IPS DF 6.9 (cell line): ENCODE measurements around the gene SAP30L.
A peak's percentile ranks its signal among the peaks of the same experiment; 100 is the strongest.

Experiments
- DNase-seq: peaks from one replicate; pipeline ENCODE4 v3.0.0-alpha.2; 2013; ENCODE audit warnings: low read depth, low spot score
- H3K27ac ChIP-seq: one replicate; pipeline ENCODE4 v1.5.1; 2013; ENCODE audit warnings: low read length, control low read depth
- H3K27me3 ChIP-seq: 2 replicates; pipeline ENCODE4 v1.6.1; 2013; ENCODE audit warnings: mild to moderate bottlenecking, low read length; ENCODE audit not compliant: control insufficient read depth, insufficient read depth
- H3K36me3 ChIP-seq: 2 replicates; pipeline ENCODE4 v1.6.1; 2013; ENCODE audit warnings: low read length; ENCODE audit not compliant: control insufficient read depth, insufficient read depth
- H3K4me1 ChIP-seq: 2 replicates; pipeline ENCODE4 v1.6.1; 2013; ENCODE audit warnings: low read length; ENCODE audit not compliant: control insufficient read depth, insufficient read depth
- H3K4me3 ChIP-seq: 2 replicates; pipeline ENCODE4 v1.5.1; 2013; ENCODE audit warnings: mild to moderate bottlenecking, low read length
- H3K9me3 ChIP-seq: 2 replicates; pipeline ENCODE4 v1.6.1; 2013; ENCODE audit warnings: low read length, inconsistent platforms; ENCODE audit not compliant: control insufficient read depth, insufficient read depth
- WGBS: extraction: QIAGEN DNeasy Blood & Tissue Kit; methylation state at CpG from one replicate; pipeline ENCODE4 v1.1.7; 2013; ENCODE audit warnings: mixed read lengths, missing lambda C conversion rate; ENCODE audit not compliant: insufficient read length, insufficient coverage; 5-methylcytosine and 5-hydroxymethylcytosine counted together

SAP30L gene

DNA sequence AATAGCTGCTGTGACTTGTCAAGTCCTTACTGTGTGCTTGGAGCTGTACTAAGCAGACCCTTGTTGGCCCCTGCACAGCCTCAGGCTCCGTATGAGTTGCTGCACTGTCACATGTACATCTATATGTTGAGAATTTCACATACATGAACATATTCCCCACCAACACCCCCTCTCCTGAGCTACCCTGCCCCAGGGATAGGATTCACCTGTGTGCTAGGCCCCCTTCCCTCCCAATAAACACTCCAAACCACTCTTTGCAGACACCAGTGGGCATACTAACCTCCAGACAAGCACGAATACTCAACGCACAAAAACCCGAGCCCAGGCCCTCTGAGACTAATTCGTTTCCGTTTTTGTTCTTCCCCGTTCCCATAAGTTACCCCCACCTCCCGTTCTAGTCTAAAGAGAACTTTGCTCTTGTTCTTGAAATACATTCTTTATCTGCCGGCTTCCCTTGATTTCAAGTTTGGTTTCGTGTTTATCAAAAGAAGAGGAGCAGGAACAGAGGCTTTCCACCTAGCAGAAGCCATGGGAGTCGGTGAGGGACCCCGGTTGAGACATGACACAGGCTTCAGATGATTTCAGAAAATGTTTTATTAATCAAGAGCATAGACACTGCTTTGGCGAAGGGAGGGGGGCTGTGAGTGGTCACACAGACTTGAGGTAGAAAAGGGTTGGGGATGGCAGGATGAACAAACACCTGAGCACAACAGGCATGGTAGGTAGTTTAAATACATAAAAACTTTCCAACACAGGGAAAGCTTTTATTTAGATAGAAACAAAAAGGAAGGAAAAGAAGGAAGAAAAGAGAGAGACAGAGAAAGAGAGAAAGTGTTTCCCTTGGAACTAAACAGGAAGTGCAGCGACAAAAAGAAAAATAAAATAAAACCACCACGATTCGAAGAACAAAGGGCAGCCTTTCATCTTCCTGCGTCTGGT, 28.9 kb downstream of the SAP30L start:
- DNase-seq: no peak
- no CpG with 5 or more reads among the region's 17 CpGs for WGBS

DNA sequence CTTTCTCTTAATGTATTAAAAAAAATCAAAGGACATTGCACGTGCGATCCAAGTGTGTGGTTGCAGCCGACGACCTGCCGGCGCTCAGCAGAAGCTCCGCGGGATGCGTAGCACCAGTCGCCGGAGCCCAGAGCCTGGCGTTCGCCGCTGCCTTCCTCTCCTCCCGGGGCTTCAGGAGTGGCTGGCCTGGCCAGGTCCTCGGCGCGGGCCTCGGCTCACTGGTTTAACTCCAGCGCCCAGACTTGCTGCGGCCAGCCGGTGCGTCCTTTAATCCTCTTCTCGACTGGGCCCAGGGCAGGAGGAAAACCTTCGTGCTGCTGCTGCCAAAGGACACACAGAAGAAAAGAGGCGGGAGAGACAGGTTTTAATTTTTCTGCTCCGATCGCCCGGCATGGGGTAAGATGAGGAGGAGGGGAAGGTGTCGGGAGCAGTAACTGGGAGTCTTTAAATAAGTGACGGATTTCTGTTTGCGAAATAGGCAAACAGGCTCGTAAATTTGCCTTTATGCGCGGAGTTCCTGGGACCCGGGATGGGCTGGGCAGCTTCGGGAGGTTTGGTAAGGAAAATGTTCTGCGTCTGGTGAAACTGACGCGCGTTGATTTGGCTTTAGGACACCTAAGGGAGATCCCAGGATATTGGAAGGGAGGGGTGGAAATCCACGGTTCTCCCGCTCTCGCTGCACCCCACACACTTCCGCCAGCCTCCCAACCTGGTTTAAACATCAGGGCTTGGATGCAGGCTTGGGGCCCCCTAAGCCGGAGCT, 30.0 kb downstream of the SAP30L start:
- Histone ChIP-seq H3K9me3 (no peaks in the 10 kb centered on the region), H3K4me3 (no peak overlapping the region; the same call in 1 of the 2 replicates), H3K36me3 (no peaks in the 10 kb centered on the region), H3K4me1 (peaks cover 13% of the 10 kb centered on the region), H3K27me3 (peaks cover 92% of the 10 kb centered on the region), H3K27ac (no peak overlapping the region)
- no peak for DNase-seq
- WGBS: no CpG with 5 or more reads among the region's 46 CpGs

More for the DNA sequence above, 28.9 kb downstream of the SAP30L start:
- H3K9me3 ChIP-seq: no peaks in the 10 kb centered on the region
- no peaks in the 10 kb centered on the region for H3K36me3 ChIP-seq
- H3K27ac ChIP-seq: no peak overlapping the region
- no peak overlapping the region for H3K4me3 ChIP-seq
- peaks cover 89% of the 10 kb centered on the region for H3K27me3 ChIP-seq
- H3K4me1 ChIP-seq: peaks cover 13% of the 10 kb centered on the region

DNA sequence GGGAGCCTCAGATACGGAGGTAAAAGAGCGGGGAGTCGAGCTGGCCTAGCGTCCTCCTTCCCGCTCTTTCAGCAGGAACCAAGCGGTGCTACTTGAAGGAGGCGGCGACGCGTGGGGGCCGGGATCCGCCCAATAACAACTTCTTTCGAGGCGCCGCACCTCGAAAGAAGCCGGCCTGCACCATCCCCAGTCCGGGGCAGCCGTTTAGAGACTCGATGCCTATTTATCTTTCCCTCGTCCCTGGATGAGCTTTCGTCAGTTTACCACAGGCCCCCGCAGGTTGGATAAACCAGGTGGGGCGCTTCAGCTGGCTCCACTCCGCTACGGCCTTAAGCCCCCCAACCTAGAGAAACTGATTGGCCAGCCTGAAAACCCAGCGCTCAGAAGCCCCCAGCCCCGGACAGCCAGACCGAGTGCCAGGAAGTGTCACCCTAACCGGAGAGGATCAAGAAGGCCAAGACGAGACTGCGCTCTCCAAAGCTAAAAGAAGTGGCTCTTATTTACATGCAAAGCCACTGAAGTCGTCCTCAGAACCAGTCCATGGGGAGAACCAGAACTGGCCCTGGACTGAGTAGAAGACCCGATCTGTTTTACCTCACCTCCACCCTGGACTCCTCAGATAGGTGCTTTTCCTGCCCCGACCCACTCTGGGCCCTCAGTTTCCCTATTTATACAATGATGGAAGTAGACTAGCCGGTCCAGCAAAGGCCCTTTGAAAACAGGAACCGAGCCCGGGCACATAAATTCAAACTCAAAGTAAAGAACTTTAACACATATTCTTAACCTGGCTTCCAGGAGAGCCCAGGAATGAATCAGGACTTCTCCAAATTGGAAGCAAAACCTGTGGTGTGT, 30.8 kb downstream of the SAP30L start:
- DNase-seq: no peak
- Histone ChIP-seq H3K9me3 (no peaks in the 10 kb centered on the region), H3K36me3 (no peaks in the 10 kb centered on the region), H3K27ac (no peak overlapping the region), H3K4me3 (no peak overlapping the region; the same call in 1 of the 2 replicates), H3K27me3 (peaks cover 92% of the 10 kb centered on the region), H3K4me1 (peaks cover 13% of the 10 kb centered on the region)
- no CpG with 5 or more reads among the region's 38 CpGs for WGBS

DNA sequence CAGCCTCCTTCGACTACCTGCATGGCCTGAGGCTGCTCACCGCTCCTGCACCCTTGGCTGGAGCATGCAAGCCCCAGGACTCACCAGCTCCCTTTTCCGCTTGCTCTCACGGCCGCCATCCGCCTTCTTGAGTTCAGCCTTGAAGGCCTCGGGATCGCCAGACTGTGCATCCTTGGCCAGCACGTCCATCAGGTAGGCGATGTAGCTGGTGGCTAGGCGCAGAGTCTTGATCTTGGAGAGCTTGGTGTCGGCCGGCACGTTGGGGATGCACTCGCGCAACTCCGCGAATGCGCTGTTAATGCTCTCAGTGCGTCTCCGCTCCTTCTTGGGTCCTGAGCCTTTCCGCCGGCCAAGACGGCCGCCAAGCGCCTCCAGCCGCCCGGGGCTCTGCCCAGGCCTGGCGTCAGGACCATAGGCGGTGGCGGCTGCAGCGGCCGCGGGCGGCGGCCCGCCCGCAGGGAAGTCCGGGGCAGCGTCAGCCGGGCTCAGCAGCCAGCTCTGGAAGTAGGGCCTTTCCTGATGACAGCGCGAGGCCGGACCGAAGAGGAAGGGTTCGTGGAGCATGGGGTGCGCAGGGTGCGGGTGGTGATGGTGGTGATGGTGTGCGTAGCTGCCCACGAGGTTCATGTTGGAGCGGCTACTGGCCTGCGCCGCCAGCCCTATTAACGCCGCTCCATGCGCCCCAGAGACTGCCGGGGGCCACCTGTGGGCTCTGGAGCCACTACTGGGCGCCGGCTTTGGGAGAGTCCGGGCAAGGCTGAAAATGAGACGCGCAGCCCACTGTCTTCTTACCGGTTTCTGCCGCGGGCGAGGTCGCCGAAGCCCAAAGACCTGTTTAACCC, 31.8 kb downstream of the SAP30L start:
- H3K27ac ChIP-seq: no peak overlapping the region
- DNase-seq: no peak
- H3K27me3 ChIP-seq: peaks cover 98% of the 10 kb centered on the region
- peaks cover 15% of the 10 kb centered on the region for H3K4me1 ChIP-seq
- no peaks in the 10 kb centered on the region for H3K9me3 ChIP-seq
- H3K36me3 ChIP-seq: no peaks in the 10 kb centered on the region
- no CpG with 5 or more reads among the region's 68 CpGs for WGBS
- peak overlapping the region; percentile 26; the same call in 1 of the 2 replicates for H3K4me3 ChIP-seq

DNA sequence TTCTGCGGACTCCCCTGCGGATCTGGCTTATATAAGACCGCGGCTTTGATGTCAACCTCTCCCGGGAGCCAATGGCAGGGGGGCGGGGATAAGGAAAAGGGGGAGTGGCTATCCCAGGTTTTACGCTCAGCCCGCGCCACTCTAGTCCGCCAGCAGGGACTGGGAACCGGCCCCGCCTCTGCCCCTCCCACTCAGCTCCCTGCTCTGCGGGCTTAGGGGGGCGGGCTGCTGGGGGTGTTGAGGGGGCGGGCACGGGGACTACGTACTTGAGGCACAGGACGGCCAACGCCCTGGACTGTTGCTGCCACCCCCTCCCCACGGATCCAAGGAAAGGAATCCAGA, 32.4 kb downstream of the SAP30L start, which contains the start of gene HAND1:
Gene HAND1 (minus strand): TSS at position 4 of the 342 bp plus-strand sequence. CDS start 219 bp downstream, outside the sequence.
- DNase-seq: no peak
- H3K4me1 ChIP-seq: peaks cover 15% of the 10 kb centered on the region
- H3K27me3 ChIP-seq: peaks cover 98% of the 10 kb centered on the region
- WGBS: no CpG with 5 or more reads among the region's 20 CpGs
- H3K4me3 ChIP-seq: peak within 1 kb of the TSS; percentile 26; the same call in 1 of the 2 replicates
- H3K27ac ChIP-seq: no peak within 1 kb of the TSS
- no peaks in the 10 kb centered on the region for H3K9me3 ChIP-seq
- H3K36me3 ChIP-seq: no peaks in the 10 kb centered on the region

DNA sequence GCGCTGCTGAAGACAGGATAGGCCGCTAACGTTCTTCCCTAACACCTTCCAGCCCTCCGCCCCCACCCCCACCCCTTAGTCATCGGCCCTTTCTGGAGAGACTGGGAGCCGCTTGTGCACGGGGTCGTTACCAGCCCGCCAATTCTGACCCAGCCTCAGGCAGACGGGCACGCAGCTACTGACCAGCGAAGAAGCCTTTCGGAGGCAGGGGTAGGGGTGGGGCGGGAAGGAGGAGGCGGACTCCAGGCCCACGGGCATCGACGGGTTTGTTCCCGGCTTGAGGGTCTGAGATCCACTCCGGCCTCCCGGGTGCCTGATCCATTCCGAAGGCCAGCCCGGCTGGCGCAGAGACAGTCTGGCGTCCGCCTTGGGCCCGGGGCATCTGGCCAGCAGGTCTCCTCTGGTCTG, 33.0 kb downstream of the SAP30L start:
- no peaks in the 10 kb centered on the region for H3K36me3 ChIP-seq
- WGBS: no CpG with 5 or more reads among the region's 27 CpGs
- no peaks in the 10 kb centered on the region for H3K9me3 ChIP-seq
- H3K27me3 ChIP-seq: peaks cover 98% of the 10 kb centered on the region
- no peak overlapping the region for H3K27ac ChIP-seq
- peak overlapping the region; percentile 3; the same call in 1 of the 2 replicates for H3K4me3 ChIP-seq
- peaks cover 15% of the 10 kb centered on the region for H3K4me1 ChIP-seq
- no peak for DNase-seq

DNA sequence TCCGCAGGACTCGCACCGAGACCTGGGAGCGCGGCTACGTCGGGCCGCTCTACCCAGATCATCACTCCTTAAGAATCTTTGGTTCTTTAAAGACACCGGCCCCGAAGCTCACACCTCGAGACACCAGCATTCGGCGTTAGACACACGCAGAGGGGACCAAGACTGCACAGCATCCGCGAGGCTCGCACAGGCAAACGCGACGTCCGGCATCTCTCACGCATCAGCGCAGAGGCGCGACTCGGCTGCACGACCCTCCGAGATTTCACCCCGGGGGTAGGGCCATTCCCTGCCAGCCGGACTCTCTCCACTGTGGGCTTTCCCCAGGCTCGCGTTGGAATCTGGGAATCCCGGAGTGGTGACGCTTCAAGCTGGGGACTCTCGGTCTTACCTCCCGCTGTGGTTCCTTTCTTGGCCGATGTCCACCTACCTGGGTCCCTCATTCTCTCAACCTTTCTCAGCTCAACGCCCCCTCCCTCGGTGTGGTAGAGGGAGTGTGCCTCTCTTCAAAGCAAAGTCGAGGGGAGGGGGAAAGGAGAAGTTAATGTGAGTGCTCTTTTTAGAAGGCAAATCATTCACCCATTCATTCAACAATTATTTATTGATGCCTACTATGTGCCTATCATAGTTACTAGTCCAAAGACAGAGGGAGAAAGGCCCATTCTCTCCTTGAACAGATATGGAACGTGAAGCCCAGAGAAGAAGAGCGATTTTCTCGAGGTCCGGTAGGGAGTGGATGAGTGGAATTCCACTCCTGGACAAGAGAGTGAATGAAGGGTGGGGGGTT, 33.6 kb downstream of the SAP30L start:
- Histone ChIP-seq H3K27me3 (peaks cover 98% of the 10 kb centered on the region), H3K4me3 (peak overlapping the region; percentile 1; the same call in 1 of the 2 replicates), H3K36me3 (no peaks in the 10 kb centered on the region), H3K9me3 (no peaks in the 10 kb centered on the region), H3K4me1 (peaks cover 11% of the 10 kb centered on the region), H3K27ac (no peak overlapping the region)
- WGBS: no CpG with 5 or more reads among the region's 44 CpGs
- DNase-seq: no peak

DNA sequence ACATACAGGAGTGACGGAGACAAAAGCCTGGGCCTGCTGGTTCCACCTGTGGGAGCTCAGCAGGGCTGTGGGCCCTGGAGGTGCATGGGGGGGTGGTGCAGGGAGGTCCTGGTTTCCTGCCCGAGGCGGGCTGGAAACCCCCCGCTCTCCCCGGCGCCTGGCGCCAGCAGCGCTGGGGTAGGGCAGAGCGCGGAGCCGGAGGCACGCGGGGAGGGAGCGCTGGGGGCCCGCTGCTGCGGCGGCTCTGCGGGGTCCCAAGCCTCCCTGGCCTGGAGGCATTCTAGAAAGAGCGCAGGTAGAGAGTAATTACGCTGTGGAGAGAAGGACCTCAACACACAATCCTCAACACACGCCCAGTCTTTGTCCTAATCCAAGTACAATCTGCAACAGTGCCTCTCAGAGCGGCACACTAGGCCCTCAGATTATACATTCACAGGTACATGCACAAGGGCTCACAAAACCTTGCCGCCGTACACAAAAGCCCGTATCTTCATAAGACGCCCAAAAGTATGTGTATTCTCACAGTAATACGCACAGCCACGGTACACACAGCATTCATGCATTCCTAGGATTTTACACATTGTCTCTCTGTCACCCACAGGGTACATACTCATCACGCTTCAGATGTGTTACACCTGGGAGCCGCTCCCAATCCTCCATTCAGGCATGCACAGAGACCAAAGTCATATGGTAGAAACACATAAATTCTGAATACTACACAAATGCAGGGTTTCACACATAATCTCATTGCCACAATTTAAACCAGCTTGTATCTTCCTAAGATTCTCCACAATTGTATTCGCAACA, 34.4 kb downstream of the SAP30L start:
- H3K36me3 ChIP-seq: no peaks in the 10 kb centered on the region
- DNase-seq: no peak
- H3K4me1 ChIP-seq: peaks cover 11% of the 10 kb centered on the region
- no peak overlapping the region for H3K4me3 ChIP-seq
- 100% methylated on average over 1 of the region's 31 CpGs for WGBS
- H3K27me3 ChIP-seq: peaks cover 98% of the 10 kb centered on the region
- H3K27ac ChIP-seq: no peak overlapping the region
- H3K9me3 ChIP-seq: no peaks in the 10 kb centered on the region
